ENCODE results near the gene TUBGCP5. TPM values are rescaled to one million over a fixed set of nuclear protein-coding genes. Genes with fewer than 3 reads are reported as not detected.

The TUBGCP5 gene
- total and polyA plus RNA-seq, 2 donors (not counting 3 experiments of a cell fraction or from before 2014, with no cell fraction given): 6.7 to 18.6 TPM

DNA sequence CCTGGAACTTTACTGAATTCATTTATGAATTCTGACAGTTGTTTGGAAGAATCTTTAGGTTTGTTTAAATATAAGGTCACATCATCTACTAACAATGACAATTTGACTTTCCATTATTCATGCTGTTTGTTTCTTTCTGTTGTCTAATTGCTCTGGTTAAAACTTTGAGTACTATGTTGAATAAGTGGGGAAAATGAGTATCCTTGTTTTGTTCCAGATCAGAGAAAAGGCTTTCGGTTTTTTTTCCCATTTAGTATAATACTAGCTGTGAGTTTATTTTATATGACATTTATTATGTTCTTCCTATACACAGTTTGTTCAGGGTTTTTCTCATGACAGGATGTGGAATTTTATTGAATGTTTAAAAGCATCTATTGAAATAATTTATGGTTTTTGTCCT lies 11.3 kb upstream of the TUBGCP5 start:
- no peaks in the 10 kb centered on the region for H3K27me3 ChIP-seq (ENCODE audit: control insufficient read depth in 2 of 2, insufficient read depth in 2 of 2, low read length in 2 of 2)

More for the DNA sequence above, 11.3 kb upstream of the TUBGCP5 start:
- BruUV-seq (replicated peaks): no TSS peak
- H3K4me3 ChIP-seq (replicated peaks in 1 of 3; ENCODE audit: insufficient read depth in 1 of 3, low read depth in 1 of 3, low read length in 3 of 3): no peak overlapping the region
- H3K27ac ChIP-seq (ENCODE audit: insufficient read depth, low read depth, low read length): no peak overlapping the region
- H3K9ac ChIP-seq (replicated peaks; ENCODE audit: extremely low read depth, insufficient read depth, low read length): no peak overlapping the region
- no peak overlapping the region for H2AFZ ChIP-seq (ENCODE audit: low read depth, low read length)
- no peaks in the 10 kb centered on the region for H3K79me2 ChIP-seq (ENCODE audit: control insufficient read depth, insufficient read depth, low read length)
- ChIA-PET CTCF (interaction anchor here (1.0 kb wide), 1 partner anchor 15 kb away, joined by 3 read pairs; no protein-coding TSS in a partner anchor), POLR2A (no interaction called here)
- H3K36me3 ChIP-seq (ENCODE audit: control insufficient read depth in 2 of 2, extremely low read depth in 1 of 2, insufficient read depth in 2 of 2, low read length in 2 of 2): no peaks in the 10 kb centered on the region
- no peaks in the 10 kb centered on the region for H4K20me1 ChIP-seq (replicated peaks; ENCODE audit: control insufficient read depth, extremely low read depth, insufficient read depth, low read length)
- H3K9me1 ChIP-seq (replicated peaks; ENCODE audit: control insufficient read depth, extremely low read depth, insufficient read depth, low read length): no peaks in the 10 kb centered on the region
- no peaks in the 10 kb centered on the region for H3K4me1 ChIP-seq (ENCODE audit: control insufficient read depth, extremely low read depth, insufficient read depth, low read length)
- no peak for DNase-seq (ENCODE audit: low read depth, low spot score)
- FAIRE-seq: no peak
- H3K4me2 ChIP-seq (ENCODE audit: insufficient read depth, low read length): no peak overlapping the region
- dilution Hi-C loops (cut with MboI; ENCODE audit: extremely low pct_ligation_motif_present, low sequenced_read_pairs): no loop called here
- intact Hi-C loops (cut with micrococcal nuclease): no loop called here
- TF ChIP-seq JUN (IDR thresholded peaks at IDR 0.05; ENCODE audit: borderline replicate concordance, insufficient read depth, insufficient read length, low read depth) (no peak), POLR2AphosphoS5 (IDR thresholded peaks at IDR 0.05; ENCODE audit: insufficient read depth, low read depth, low read length) (no peak), POLR2A (IDR thresholded peaks at IDR 0.05; ENCODE audit: low read depth, low read length) (no peak), FOS (IDR thresholded peaks at IDR 0.05; ENCODE audit: borderline replicate concordance, insufficient read depth, low read length) (no peak), EZH2 (IDR thresholded peaks at IDR 0.05; ENCODE audit: borderline replicate concordance, low read depth, low read length, severe bottlenecking) (no peak), GATA2 (IDR thresholded peaks at IDR 0.05; ENCODE audit: insufficient read depth, insufficient read length, low read depth, low read length) (no peak), MYC (IDR thresholded peaks at IDR 0.05; ENCODE audit: low read depth, low read length) (no peak)
- TF ChIP-seq, protein P1, sequence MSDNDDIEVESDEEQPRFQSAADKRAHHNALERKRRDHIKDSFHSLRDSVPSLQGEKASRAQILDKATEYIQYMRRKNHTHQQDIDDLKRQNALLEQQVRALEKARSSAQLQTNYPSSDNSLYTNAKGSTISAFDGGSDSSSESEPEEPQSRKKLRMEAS (IDR thresholded peaks at IDR 0.05; ENCODE audit: insufficient read depth, insufficient read length): no peak
- TF ChIP-seq, protein P2, sequence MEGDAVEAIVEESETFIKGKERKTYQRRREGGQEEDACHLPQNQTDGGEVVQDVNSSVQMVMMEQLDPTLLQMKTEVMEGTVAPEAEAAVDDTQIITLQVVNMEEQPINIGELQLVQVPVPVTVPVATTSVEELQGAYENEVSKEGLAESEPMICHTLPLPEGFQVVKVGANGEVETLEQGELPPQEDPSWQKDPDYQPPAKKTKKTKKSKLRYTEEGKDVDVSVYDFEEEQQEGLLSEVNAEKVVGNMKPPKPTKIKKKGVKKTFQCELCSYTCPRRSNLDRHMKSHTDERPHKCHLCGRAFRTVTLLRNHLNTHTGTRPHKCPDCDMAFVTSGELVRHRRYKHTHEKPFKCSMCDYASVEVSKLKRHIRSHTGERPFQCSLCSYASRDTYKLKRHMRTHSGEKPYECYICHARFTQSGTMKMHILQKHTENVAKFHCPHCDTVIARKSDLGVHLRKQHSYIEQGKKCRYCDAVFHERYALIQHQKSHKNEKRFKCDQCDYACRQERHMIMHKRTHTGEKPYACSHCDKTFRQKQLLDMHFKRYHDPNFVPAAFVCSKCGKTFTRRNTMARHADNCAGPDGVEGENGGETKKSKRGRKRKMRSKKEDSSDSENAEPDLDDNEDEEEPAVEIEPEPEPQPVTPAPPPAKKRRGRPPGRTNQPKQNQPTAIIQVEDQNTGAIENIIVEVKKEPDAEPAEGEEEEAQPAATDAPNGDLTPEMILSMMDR (IDR thresholded peaks at IDR 0.05; ENCODE audit: extremely low read depth in 1 of 2, insufficient read depth in 1 of 2, low read depth in 1 of 2, low read length in 2 of 2): no peak
- no peaks in the 10 kb centered on the region for H3K9me3 ChIP-seq (replicated peaks; ENCODE audit: control insufficient read depth, insufficient read depth, low read length)
